Measurements from ENCODE around the gene SCN8A.

DNA sequence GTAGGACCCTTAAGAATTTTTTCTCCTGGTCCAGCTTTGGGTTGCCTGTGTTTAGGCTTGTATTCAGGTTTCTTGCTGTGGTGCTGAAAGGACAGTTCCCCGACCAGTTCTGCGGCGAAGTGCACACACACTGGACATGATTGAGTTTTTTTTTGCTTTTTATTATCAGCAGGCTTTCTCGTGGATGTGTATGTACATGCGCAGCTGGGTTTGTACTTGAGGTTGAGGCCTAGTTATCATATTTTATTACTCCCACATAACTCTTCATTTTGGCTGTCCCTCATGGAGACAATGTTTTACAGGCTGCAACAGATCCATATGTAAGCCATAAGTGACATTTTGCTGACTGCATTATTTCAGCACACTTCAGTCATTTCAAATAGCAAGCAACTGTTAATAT lies 2.5 kb downstream of the SCN8A start:
- TF ChIP-seq CTCF (IDR thresholded peaks at IDR 0.05; ENCODE audit: insufficient read depth, low read length) (no peak), POLR2AphosphoS5 (IDR thresholded peaks at IDR 0.05; ENCODE audit: low read depth) (no peak)
- TF ChIP-seq, protein P1, sequence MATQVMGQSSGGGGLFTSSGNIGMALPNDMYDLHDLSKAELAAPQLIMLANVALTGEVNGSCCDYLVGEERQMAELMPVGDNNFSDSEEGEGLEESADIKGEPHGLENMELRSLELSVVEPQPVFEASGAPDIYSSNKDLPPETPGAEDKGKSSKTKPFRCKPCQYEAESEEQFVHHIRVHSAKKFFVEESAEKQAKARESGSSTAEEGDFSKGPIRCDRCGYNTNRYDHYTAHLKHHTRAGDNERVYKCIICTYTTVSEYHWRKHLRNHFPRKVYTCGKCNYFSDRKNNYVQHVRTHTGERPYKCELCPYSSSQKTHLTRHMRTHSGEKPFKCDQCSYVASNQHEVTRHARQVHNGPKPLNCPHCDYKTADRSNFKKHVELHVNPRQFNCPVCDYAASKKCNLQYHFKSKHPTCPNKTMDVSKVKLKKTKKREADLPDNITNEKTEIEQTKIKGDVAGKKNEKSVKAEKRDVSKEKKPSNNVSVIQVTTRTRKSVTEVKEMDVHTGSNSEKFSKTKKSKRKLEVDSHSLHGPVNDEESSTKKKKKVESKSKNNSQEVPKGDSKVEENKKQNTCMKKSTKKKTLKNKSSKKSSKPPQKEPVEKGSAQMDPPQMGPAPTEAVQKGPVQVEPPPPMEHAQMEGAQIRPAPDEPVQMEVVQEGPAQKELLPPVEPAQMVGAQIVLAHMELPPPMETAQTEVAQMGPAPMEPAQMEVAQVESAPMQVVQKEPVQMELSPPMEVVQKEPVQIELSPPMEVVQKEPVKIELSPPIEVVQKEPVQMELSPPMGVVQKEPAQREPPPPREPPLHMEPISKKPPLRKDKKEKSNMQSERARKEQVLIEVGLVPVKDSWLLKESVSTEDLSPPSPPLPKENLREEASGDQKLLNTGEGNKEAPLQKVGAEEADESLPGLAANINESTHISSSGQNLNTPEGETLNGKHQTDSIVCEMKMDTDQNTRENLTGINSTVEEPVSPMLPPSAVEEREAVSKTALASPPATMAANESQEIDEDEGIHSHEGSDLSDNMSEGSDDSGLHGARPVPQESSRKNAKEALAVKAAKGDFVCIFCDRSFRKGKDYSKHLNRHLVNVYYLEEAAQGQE (IDR thresholded peaks at IDR 0.05; ENCODE audit: insufficient replicate concordance, low read depth), result peak; percentile 94

Data from HL-60 (cell line).